Stimulated activated naive CD8-positive, alpha-beta T cell treated with anti-CD3 and anti-CD28 coated beads, Interleukin-15, Interleukin-2, amounts not matched to agents 100 U/mL and 50 U/mL, for 24 hours (primary cell): ENCODE results near the gene CTNND2.

Experiments used
- ATAC-seq: fragments of 150-1000 bp; cut with Tn5 transposase; one replicate; pipeline ENCODE4 v1.10.0; 2021
- DNase-seq: peaks from one replicate; pipeline ENCODE4 v3.0.0; 2021

Gene CTNND2

DNA sequence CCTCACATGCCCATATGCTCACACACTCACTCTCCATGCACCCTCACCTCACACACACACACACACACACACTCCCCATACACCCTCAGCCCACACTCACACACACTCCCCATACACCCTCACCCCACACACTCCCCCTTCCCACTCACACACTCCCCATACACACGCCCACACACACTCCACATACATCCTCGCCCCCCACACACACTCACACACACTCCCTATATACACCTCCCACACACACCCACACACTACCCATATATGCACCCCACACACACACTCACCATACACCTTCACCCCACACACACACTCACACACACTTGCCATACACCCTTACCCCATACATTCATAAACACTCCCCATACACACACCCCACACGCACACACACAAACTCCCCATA, 592.5 kb downstream of the CTNND2 start:
- ATAC-seq = no peak

DNA sequence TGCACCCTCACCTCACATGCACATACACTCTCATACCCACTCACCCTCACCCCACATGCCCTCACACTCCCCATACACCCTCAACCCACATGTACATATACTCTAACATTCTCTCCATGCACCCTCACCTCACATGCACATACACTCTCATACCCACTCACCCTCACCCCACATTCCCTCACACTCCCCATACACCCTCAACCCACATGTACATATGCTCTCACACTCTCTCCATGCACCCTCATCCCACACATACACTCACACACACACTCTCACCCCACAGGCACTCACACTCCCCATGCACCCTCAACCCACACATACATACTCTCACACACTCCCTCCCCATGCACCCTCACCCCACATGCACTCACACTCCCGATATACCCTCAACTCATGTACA, 593.0 kb downstream of the CTNND2 start:
- no peak for ATAC-seq
- no peak for DNase-seq

More for the DNA sequence above, 592.5 kb downstream of the CTNND2 start:
- DNase-seq = no peak

DNA sequence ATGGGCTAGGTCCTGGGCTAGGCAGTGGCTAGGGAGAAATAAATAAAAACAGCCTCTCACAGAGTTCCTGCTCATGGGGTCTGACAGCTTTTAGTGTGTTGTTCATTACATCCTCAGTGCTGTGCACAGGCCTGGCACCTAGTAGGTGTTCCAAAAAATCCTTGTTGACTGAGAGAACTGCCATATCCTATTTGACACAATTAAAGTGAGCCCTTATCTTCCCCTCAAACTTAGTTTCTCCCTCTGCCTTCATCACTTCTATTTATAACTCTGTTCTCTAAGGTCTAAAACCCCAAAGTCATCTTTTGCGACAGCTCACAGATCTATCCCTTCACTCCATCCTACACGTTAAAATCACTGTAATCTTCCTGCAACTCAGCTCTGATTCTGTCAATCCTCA, 594.1 kb downstream of the CTNND2 start:
- DNase-seq = no peak
- no peak for ATAC-seq

DNA sequence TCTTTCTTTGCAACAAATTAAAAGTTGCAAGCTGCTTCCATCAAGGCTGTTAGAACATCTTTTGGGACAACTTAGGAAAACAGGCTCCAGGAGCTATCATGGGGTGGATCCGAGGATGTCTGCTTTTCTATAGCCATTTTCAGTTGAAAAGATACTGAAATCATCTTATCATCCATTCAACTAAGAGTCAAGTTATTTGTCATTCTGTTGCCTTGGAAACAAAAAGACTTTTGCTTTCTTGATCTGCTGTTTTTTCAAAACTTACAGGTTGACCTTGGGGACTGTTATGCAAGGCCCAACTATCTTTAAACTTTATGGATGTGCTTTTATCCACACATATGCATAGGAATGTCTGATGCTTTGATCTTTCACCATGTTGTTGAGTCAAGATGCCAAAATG, 597.9 kb downstream of the CTNND2 start:
- DNase-seq = no peak
- no peak for ATAC-seq

DNA sequence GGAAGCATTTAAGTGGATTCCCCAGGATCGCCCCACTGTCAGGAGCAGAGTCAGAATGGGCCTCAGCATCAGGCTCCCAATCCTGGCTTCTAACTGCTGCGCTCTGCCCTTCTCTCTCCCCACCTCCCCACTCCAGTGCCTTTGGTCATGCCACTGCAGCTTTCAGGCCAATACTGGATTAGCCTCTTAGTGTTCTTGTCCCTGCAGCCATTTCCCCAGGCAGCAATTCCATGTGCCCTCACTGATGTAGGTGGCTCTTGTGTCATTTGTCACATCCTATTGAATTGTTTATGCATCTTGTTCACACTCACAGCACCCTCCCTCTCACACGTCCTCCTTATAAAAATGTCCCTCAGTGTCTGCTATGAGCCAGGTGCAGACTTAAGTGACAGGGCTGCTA, 599.0 kb downstream of the CTNND2 start:
- ATAC-seq = no peak
- no peak for DNase-seq

DNA sequence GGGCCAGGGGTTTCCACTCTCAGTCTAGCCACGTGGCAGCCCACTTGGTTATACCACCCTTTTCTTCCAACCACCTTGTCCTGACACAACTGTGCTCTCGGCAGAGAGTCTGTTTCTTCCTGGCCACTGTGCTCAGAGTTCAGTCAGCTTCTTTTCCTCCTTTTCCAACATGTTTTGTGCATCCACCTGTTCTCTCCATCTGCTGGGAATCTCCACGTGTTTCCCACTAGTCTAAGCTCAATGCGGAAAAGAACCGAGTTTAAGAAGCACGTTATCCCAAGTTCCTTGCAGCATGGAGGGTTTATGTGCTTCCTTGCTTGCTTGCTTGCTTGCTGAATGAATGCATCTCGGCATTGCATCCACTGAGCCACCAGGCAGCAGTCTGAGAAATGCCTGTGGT, 599.6 kb downstream of the CTNND2 start:
- no peak for ATAC-seq
- no peak for DNase-seq

DNA sequence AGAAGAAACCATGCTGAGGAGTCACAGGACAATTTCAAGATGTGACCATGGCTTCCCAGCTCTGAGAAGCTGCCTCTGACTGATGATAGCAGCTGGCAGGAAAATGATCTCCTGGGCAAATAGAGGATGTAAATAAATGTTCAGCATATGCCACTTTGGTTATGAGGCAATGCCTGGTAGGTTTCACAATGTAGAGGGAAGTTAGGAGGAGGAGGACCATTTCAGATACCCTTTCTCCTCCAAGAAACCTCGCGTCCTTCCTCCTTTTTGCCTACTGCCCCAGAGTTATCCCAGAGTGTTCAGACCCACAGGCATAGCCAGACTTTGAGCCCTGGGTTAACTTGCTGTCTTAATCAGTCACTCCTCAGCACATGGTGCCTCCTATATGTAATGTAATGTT, 601.6 kb downstream of the CTNND2 start:
- ATAC-seq = no peak
- no peak for DNase-seq

DNA sequence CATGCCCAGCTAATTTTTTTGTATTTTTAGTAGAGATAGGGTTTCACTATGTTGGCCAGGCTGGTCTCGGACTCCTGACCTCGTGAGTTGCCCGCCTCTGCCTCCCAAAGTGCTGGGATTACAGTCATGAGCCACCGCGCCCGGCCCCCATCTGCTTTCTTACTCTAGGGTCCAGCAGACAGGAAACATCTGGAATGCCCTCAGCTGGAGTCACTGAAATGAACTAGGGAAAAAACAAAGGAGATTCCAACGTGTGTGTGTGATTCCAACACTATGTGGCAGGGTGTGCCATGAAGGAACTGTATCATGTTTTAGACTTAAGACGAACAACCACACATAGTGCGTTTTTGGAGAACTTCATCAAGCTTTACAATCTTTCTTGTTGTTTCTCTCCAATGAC, 603.1 kb downstream of the CTNND2 start:
- DNase-seq = no peak
- ATAC-seq = no peak

DNA sequence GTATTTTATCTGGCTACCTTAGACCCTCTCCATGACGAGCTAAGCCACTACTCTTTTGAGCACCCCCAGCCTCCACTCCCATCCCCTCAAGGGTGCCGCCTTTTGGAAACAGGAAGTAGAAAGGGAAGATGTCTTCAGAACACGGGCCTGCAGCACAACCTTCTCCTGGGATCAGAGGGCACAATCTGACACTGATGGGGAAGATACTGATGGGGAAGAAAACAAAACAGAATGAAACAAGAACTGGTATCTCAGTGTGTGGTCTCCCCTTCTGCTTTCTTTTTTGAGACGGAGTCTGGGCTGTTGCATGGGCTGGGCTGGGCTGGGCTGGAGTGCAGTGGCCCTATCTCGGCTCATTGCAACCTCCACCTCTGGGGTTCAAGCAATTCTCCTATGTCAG, 603.5 kb downstream of the CTNND2 start:
- no peak for DNase-seq
- ATAC-seq = no peak

DNA sequence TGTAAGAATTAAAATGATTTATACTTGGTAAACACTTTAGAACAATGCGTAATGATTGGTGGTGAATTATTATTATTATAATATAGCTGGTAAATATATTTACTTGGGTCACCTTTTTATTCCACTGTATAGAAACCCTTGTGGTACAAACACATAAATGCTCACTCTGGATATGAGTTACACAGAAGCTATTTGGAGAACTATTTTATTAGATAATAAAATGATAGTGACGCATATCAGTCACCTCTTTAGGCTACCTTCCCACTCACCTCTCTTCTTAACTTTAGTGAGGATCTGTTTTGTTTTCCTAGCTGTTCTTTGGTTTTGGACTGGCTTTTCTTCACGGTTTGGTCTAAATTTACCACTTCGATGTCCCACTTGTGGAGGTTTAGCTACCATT, 605.4 kb downstream of the CTNND2 start:
- ATAC-seq = no peak

DNA sequence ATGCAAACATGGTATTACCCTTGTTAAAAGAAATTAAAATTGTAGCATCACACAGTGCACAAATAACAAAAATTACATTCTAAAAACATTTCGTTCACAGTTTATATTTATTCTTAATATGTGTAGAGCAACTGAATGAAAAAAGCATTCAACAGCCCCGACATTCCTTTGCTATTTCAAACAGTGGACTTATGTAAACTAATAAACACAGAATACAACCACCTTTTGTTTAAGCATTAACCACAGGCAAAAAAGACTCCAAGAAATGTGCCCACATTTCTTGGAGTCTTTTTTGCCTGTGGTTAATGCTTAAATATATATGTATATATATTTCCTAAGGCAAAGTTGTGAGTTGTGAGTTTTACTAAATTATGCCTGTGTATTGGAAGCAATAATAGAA, 610.7 kb downstream of the CTNND2 start:
- DNase-seq = no peak
- no peak for ATAC-seq

More for the DNA sequence above, 605.4 kb downstream of the CTNND2 start:
- no peak for DNase-seq

DNA sequence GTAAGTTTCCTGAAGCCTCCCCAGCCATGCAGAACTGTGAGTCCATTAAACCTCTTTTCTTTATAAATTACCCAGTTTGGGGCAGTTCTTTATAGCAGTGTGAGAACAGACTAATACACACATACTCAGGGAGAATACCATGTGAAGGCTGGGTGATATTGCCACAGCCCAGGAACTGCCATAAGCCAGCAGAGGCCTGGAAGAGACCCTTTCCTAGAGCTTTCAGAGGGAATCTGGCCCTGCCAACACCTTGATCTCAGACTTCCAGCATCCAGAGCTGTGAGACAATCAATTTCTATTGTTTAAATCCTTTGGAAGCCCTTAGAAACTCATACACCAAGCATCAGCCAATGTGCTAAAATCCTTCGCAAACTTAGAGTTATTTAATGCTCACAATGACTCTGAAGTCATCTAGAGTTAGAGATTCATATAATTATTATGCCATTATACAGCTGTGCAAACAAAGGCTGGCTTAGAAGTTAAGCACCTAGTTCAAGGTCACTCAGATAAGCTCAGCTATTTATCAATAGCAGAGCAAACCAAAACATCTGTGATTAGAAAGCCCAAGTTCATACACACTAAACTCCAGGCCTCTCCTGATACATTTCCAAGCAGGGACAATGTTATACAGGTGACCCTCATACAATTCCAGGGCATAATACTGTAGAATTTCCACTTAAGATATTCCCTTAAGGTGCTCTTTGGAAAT, 611.4 kb downstream of the CTNND2 start:
- DNase-seq (no peak), ATAC-seq (no peak)

DNA sequence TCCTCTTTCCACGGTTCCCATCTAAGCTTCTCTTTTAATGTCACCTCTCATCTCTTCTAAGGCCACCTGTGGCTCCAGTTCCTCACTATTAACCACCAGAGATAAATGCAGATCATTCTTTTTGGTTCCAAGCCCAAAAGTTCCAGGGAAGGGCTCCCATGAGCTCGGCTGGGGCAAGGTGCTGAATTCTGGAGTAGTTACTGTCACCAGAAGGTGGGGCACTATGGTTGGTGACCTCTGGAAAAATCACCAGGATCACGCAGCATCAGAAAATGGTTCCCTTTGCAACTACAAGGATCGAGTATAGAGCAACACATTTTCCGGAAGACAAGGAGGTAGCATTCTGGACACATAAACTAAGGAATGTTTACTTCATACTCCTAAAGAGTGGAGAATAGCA, 614.5 kb downstream of the CTNND2 start:
- DNase-seq (no peak), ATAC-seq (no peak)

DNA sequence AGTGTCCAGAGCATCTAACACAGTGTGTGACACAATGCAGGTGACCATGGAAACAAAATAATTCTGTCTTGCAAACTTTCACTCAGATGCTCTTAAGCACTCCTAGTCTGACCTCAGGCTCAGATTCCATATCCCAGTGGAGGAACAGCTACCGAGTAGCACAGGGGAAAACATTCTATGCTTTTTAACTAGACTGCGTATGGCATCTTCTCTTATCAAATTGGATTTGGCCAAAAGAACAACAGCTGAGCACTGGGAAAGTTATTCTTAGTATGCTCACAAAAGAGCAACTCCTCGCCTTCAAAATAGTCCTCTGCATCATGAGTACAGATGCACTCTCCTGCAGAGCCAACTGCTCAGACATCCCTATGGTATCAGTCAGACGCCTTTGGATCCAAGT, 615.0 kb downstream of the CTNND2 start:
- ATAC-seq = no peak
- DNase-seq = no peak

DNA sequence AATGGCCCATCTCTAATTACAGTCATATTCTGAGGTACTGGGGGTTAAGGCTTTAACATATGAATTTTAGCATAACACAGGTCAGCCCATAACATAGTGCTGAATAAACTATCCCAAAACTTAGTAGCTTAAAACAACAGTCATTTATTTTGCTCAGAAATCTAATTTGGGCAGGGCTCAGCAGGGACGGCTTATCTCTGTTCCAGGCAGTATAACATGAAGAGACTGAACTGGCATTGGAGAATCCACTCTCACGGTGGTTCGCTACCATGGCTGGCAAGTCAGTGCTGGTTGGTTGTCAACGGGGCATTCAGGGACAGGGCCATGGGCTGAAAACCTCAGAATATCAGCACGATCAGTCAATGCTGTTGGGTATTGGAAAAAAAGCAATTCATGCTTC, 622.4 kb downstream of the CTNND2 start:
- no peak for ATAC-seq
- DNase-seq = no peak

DNA sequence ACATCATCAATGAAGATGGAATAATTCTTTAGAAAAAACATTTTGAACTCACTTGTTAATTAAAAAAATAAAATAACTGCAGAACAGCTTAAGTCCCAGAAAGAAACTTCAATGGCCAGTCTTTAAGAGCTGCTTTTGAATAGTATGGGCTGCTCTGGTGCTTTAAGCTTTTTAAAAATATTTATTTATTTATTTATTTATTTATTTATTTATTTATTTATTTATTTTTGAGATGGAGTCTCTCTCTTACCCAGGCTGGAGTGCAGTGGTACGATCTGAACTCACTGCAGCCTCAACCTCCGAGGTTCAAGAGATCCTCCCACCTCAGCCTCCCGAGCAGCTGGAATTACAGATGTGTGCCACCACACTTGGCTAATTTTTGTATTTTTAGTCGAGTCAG, 626.9 kb downstream of the CTNND2 start:
- no peak for DNase-seq
- ATAC-seq = no peak

DNA sequence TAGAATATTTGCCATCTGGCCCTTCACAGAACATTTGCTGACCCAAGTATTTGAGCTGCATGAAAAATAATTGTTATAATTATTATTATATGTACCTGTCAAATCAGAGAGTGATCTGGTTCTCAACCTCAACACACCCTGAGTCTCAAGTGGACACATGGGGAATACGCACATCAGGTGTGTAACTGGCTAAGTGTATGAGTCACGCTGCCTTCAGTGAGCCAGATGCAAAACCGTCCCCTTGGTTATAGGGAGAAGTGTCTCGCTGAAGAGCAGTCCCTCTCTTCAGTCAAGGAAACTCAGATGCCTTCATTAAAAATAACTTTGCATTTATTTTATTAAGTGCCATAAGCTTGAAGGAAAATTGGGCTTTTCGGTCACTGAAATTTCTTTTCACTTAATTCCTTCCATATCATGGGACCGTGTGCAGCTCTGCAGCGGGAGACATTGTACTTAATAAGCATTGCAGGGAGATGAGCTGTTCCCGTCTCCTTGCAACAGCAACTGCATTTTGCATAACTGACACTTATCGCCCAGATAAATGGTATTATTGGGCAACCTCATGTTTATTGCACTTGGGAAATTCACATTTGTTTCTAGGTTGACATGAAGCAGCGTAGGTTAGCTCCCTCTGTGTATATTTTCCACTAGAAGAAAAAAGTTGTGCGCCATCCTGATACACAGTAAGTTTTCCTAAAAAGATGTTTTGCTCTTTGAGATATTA, 630.9 kb downstream of the CTNND2 start:
- DNase-seq (no peak), ATAC-seq (no peak)

DNA sequence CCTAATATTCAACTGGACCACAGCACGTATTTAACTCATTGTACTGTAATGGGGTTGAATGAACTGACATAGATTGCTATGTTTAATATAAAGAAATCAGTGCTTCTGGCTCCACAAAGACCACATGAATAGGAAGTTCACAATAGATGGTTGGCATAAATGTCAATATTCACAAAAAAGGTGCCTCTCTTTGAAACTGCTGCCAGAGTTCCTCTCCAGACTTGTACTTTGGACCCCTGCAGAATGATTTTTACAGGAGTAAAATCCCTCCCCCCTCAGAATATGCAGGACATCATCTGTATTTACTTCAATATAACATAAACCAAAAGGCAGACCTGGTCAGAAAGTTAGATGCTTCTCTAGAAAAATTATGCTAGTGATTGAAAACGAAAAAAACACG, 634.7 kb downstream of the CTNND2 start:
- ATAC-seq = no peak
- DNase-seq = no peak

DNA sequence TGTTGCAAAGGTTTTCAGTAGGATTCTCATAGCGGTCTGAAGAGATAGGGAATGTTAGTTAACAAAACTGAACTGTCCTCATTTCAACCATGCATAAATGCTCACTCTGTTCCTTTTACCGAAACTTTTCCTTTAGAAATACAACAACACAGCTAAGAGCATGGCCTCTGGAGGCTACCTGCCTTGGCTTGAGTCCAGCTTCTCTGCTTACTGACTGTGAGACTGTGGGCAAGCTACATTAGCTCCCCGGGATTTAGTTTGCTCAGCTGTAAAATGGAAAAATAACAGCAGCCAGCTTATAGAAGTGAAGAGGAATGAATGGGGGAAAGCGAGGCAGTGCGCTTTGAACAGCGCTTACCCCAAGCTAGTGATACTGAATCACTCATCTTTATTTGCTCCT, 635.4 kb downstream of the CTNND2 start:
- DNase-seq (no peak), ATAC-seq (no peak)

DNA sequence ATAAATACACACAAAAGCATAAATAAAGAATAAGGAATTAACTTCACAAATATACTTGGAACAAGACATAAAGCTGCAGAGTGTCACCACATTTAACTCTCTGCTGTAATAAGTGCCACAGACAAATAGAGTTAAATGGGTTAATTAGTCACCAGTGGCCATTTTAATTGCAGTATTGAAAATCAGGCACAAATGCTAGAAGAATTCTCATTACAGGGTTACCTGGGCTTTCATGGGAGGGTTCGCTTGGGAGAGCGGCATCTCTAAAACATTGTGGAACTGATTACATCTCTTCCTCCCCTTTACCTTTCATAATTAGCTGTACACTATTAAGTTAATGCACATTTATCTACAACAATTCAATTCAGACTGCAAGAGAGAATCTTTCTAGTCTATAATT, 637.9 kb downstream of the CTNND2 start:
- ATAC-seq (no peak), DNase-seq (no peak)

DNA sequence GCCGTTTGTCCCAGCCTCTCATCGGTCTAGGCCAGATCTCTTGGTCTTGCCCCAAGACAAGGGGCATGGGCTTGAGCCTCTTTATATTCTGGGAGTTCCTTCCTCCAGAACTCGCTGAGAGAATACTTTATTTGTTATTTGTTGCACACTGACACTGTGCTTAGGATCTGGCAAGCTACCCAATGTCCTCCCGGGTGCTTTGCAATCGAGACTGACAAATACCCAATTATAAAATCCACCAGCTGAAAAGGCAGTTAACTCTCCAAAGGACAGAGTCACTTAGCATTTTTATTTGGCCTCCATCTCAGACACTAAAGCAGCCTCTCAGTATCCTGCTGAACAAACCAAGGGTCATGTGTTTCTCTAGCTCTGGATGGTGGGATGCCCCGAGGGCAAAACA, 643.0 kb downstream of the CTNND2 start:
- DNase-seq = no peak
- no peak for ATAC-seq

DNA sequence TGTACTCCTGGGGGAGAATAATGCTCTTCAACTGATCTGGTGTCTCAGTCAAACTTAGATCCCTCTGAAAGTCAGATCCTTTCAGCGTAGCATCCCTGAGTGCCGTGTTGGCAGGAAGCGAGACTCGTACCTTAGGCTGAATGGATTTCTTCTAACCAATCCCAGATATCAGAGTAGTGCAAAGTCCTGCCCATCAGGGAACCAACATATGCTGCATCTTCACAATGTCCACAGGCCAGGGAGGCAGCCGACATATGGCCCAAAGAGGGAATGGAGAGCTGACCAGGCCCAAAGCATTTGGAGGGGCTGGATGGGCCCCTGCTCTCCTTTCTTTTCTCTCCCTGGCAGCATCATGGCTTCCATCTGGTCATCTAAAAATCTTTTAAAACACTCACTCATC, 646.2 kb downstream of the CTNND2 start:
- ATAC-seq (no peak), DNase-seq (no peak)

DNA sequence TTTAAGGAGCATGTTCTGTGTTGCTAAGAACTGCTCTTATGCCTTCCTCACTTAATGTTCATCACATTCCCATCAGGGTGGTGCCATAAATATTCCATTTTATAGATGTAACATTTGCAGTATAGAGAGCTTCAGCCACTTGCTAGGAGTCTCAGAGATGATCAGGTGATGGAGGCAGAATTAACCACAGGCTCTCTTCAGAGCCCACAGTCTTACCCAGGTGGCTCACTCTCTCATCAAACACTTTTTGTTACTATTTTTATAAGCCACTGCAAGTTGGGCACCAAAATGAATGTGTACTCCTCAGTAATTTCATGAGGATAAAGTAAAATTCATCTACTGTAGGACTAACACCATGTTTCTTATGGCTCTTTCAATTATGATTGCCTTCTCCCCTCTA, 651.7 kb downstream of the CTNND2 start:
- ATAC-seq (no peak), DNase-seq (no peak)

DNA sequence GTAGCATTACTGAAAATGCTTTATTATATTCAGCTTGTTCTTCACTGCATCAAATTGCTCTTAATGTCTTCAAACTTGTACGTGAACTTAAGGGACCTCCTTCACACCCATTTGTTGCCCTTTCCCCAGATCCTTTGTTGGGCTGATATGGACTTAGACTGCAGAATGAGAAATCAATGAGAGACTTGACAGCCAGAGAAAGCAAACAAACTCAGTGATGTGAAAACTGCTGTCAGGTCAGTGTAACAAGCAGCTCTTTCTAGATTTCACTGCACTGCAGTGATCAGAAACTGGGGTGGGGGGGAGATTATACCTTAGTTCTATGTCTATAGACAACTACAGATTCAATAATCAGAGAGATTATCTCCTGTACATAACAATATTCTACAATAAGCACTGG, 652.2 kb downstream of the CTNND2 start:
- ATAC-seq = no peak
- DNase-seq = no peak
